Measurements from ENCODE around the gene PTPRG. TPM values are rescaled to one million over a fixed set of nuclear protein-coding genes. Genes with fewer than 3 reads are reported as not detected.

PTPRG gene
- total and polyA plus RNA-seq, 5 experiments from 2014 or later: not detected

- ATAC-seq: no peak
- no peaks in the 10 kb centered on the region for H3K9me3 Mint-ChIP-seq
- POLR2A ChIA-PET: no interaction called here
- H3K27me3 Mint-ChIP-seq: peaks cover 0 to 3% (median 0%) of the 10 kb centered on the region in 5 donors
- DNase-seq: no peak
- H3K4me3 Mint-ChIP-seq: no peak overlapping the region
- H3K4me1 Mint-ChIP-seq: no peaks in the 10 kb centered on the region
- H3K27ac Mint-ChIP-seq: no peak overlapping the region
- H3K36me3 Mint-ChIP-seq: no peaks in the 10 kb centered on the region
These were observed 511.7 kb downstream of the PTPRG start for GRCh38 chr3:62073038-62073437.

- Mint-ChIP-seq H3K27me3 (peaks cover 0 to 6% (median 0%) of the 10 kb centered on the region in 5 donors), H3K27ac (no peak overlapping the region), H3K9me3 (peaks cover 0 to 6% (median 0%) of the 10 kb centered on the region in 9 donors), H3K36me3 (no peaks in the 10 kb centered on the region), H3K4me1 (no peaks in the 10 kb centered on the region), H3K4me3 (no peak overlapping the region)
- POLR2A ChIA-PET: no interaction called here
- no peak for ATAC-seq
- no peak for DNase-seq
These were observed 523.2 kb downstream of the PTPRG start for GRCh38 chr3:62084558-62084957.

- peaks cover 0 to 10% (median 8%) of the 10 kb centered on the region in 5 donors for H3K27me3 Mint-ChIP-seq
- peaks cover 0 to 2% (median 0%) of the 10 kb centered on the region in 9 donors for H3K9me3 Mint-ChIP-seq
- POLR2A ChIA-PET: no interaction called here
- no peaks in the 10 kb centered on the region for H3K4me1 Mint-ChIP-seq
- no peaks in the 10 kb centered on the region for H3K36me3 Mint-ChIP-seq
- no peak overlapping the region for H3K27ac Mint-ChIP-seq
- ATAC-seq: no peak
- no peak for DNase-seq
- no peak overlapping the region for H3K4me3 Mint-ChIP-seq
These were observed 527.2 kb downstream of the PTPRG start for GRCh38 chr3:62088472-62089104.

- H3K4me3 Mint-ChIP-seq: no peak overlapping the region
- H3K9me3 Mint-ChIP-seq: no peaks in the 10 kb centered on the region
- no peaks in the 10 kb centered on the region for H3K36me3 Mint-ChIP-seq
- H3K4me1 Mint-ChIP-seq: no peaks in the 10 kb centered on the region
- no peak for ATAC-seq
- POLR2A ChIA-PET: no interaction called here
- DNase-seq: no peak
- no peak overlapping the region for H3K27ac Mint-ChIP-seq
- peaks cover 0 to 10% (median 8%) of the 10 kb centered on the region in 5 donors for H3K27me3 Mint-ChIP-seq
These were observed 528.7 kb downstream of the PTPRG start for GRCh38 chr3:62090066-62090465.

- Mint-ChIP-seq H3K4me3 (no peak overlapping the region), H3K27me3 (peaks cover 0 to 10% (median 7%) of the 10 kb centered on the region in 5 donors), H3K36me3 (no peaks in the 10 kb centered on the region), H3K9me3 (no peaks in the 10 kb centered on the region), H3K27ac (no peak overlapping the region), H3K4me1 (no peaks in the 10 kb centered on the region)
- no peak for ATAC-seq
- POLR2A ChIA-PET: no interaction called here
- no peak for DNase-seq
These were observed 529.1 kb downstream of the PTPRG start for GRCh38 chr3:62090519-62090918.

GRCh38 chr3:62093025-62093424, 531.7 kb downstream of the PTPRG start:
- Mint-ChIP-seq H3K27me3 (peaks cover 0 to 20% (median 5%) of the 10 kb centered on the region in 5 donors), H3K9me3 (no peaks in the 10 kb centered on the region), H3K27ac (no peak overlapping the region), H3K4me3 (no peak overlapping the region), H3K4me1 (no peaks in the 10 kb centered on the region), H3K36me3 (no peaks in the 10 kb centered on the region)
- POLR2A ChIA-PET: no interaction called here
- DNase-seq: no peak
- no peak for ATAC-seq

- Mint-ChIP-seq H3K4me1 (no peaks in the 10 kb centered on the region), H3K27ac (no peak overlapping the region), H3K36me3 (no peaks in the 10 kb centered on the region), H3K4me3 (no peak overlapping the region), H3K27me3 (peaks cover 0 to 20% (median 6%) of the 10 kb centered on the region in 5 donors), H3K9me3 (no peaks in the 10 kb centered on the region)
- ATAC-seq (no peak), DNase-seq (no peak)
- POLR2A ChIA-PET: no interaction called here
These were observed 533.1 kb downstream of the PTPRG start for GRCh38 chr3:62094461-62094860.

GRCh38 chr3:62095080-62095479, 533.7 kb downstream of the PTPRG start:
- no peak overlapping the region for H3K27ac Mint-ChIP-seq
- peaks cover 0 to 20% (median 6%) of the 10 kb centered on the region in 5 donors for H3K27me3 Mint-ChIP-seq
- DNase-seq: no peak
- no peaks in the 10 kb centered on the region for H3K9me3 Mint-ChIP-seq
- ATAC-seq: no peak
- no peaks in the 10 kb centered on the region for H3K4me1 Mint-ChIP-seq
- POLR2A ChIA-PET: no interaction called here
- no peak overlapping the region for H3K4me3 Mint-ChIP-seq
- no peaks in the 10 kb centered on the region for H3K36me3 Mint-ChIP-seq

- no peaks in the 10 kb centered on the region for H3K4me1 Mint-ChIP-seq
- POLR2A ChIA-PET: no interaction called here
- peaks cover 0 to 14% (median 3%) of the 10 kb centered on the region in 5 donors for H3K27me3 Mint-ChIP-seq
- H3K27ac Mint-ChIP-seq: no peak overlapping the region
- no peaks in the 10 kb centered on the region for H3K36me3 Mint-ChIP-seq
- no peak overlapping the region for H3K4me3 Mint-ChIP-seq
- ATAC-seq: no peak
- H3K9me3 Mint-ChIP-seq: no peaks in the 10 kb centered on the region
- no peak for DNase-seq
These were observed 534.4 kb downstream of the PTPRG start for GRCh38 chr3:62095756-62096155.

- POLR2A ChIA-PET: no interaction called here
- DNase-seq (no peak), ATAC-seq (no peak)
- Mint-ChIP-seq H3K27ac (no peak overlapping the region), H3K36me3 (no peaks in the 10 kb centered on the region), H3K27me3 (peaks cover 0 to 9% (median 1%) of the 10 kb centered on the region in 5 donors), H3K4me1 (no peaks in the 10 kb centered on the region), H3K4me3 (no peak overlapping the region), H3K9me3 (no peaks in the 10 kb centered on the region)
These were observed 535.1 kb downstream of the PTPRG start for GRCh38 chr3:62096521-62096920.

- H3K27me3 Mint-ChIP-seq: peaks cover 0 to 9% (median 1%) of the 10 kb centered on the region in 5 donors
- no peaks in the 10 kb centered on the region for H3K4me1 Mint-ChIP-seq
- H3K27ac Mint-ChIP-seq: no peak overlapping the region
- H3K36me3 Mint-ChIP-seq: no peaks in the 10 kb centered on the region
- H3K4me3 Mint-ChIP-seq: no peak overlapping the region
- POLR2A ChIA-PET: no interaction called here
- ATAC-seq (no peak), DNase-seq (no peak)
- no peaks in the 10 kb centered on the region for H3K9me3 Mint-ChIP-seq
These were observed 535.8 kb downstream of the PTPRG start for GRCh38 chr3:62097121-62097520.

- H3K27me3 Mint-ChIP-seq: peaks cover 0 to 9% (median 1%) of the 10 kb centered on the region in 5 donors
- H3K4me1 Mint-ChIP-seq: no peaks in the 10 kb centered on the region
- no peaks in the 10 kb centered on the region for H3K36me3 Mint-ChIP-seq
- H3K27ac Mint-ChIP-seq: no peak overlapping the region
- no peaks in the 10 kb centered on the region for H3K9me3 Mint-ChIP-seq
- POLR2A ChIA-PET: no interaction called here
- ATAC-seq (no peak), DNase-seq (no peak)
- no peak overlapping the region for H3K4me3 Mint-ChIP-seq
These were observed 537.4 kb downstream of the PTPRG start for GRCh38 chr3:62098646-62099365.

- Mint-ChIP-seq H3K4me1 (no peaks in the 10 kb centered on the region), H3K27me3 (peaks cover 0 to 9% (median 1%) of the 10 kb centered on the region in 5 donors), H3K36me3 (no peaks in the 10 kb centered on the region), H3K4me3 (no peak overlapping the region), H3K27ac (no peak overlapping the region), H3K9me3 (no peaks in the 10 kb centered on the region)
- DNase-seq (no peak), ATAC-seq (no peak)
- POLR2A ChIA-PET: no interaction called here
These were observed 539.1 kb downstream of the PTPRG start for GRCh38 chr3:62100282-62100989.
